B cell (primary cell): ENCODE results near the gene SIM1. TPM values are rescaled to one million over a fixed set of nuclear protein-coding genes. Genes with fewer than 3 reads are reported as not detected.

ENCODE experiments used
- ATAC-seq: fragments of 200-7000 bp; cut with Tn5 transposase; one replicate; pipeline ENCODE4 v1.10.0; 2021; ENCODE audit warnings: low read depth, mild to moderate bottlenecking, moderate number of reproducible peaks, moderate library complexity
- CTCF ChIA-PET: fragments of 350-600 bp; sonication (Branson Sonifier 250); formaldehyde crosslinking; loops from one replicate; lab custom pipeline; 2021; ENCODE audit warnings: antibody characterized with exemption, inconsistent platforms; lab: Charles Lee
- POLR2A ChIA-PET: fragments of 350-600 bp; sonication (Branson Sonifier 250); formaldehyde crosslinking; loops from one replicate; lab custom pipeline; 2021; ENCODE audit warnings: antibody characterized with exemption; lab: Charles Lee
- DNase-seq: peaks from one replicate; pipeline ENCODE4 v3.0.0; 2013
- H2AFZ ChIP-seq: 2 replicates; pipeline ENCODE4 v1.6.1; 2012; ENCODE audit warnings: mild to moderate bottlenecking, low read depth, low read length; ENCODE audit not compliant: insufficient read depth, poor library complexity, severe bottlenecking
- H3K27ac ChIP-seq, 2 donors: 1 replicate in 1 of 2; 2 replicates in 1 of 2; pipeline ENCODE4 v1.5.1; 2012 to 2013; ENCODE audit warnings: low read length in 2 of 2, mild to moderate bottlenecking in 2 of 2, moderate library complexity in 1 of 2
- H3K27me3 ChIP-seq, 4 experiments: fragments of 200-600 bp in 1 of 4; sonication (generic) in 1 of 4; replicated peaks in 1 of 4; 1 replicate in 2 of 4; 2 replicates in 2 of 4; pipeline versions ENCODE4 v1.6.1 to v1.7.0; 2013 to 2016; ENCODE audit warnings: low read length in 3 of 4, mild to moderate bottlenecking in 2 of 4, mixed read lengths in 1 of 4, moderate library complexity in 1 of 4; ENCODE audit not compliant: insufficient read depth in 4 of 4, control insufficient read depth in 3 of 4; ENCODE audit errors: control extremely low read depth in 1 of 4
- H3K36me3 ChIP-seq, 2 experiments: replicated peaks in 1 of 2; 1 replicate in 1 of 2; 2 replicates in 1 of 2; pipeline versions ENCODE4 v1.6.1 to v1.7.1; 2013; ENCODE audit warnings: low read length in 1 of 2; ENCODE audit not compliant: insufficient read depth in 2 of 2, control insufficient read depth in 1 of 2; ENCODE audit errors: control extremely low read depth in 1 of 2, extremely low read depth in 1 of 2
- H3K4me1 ChIP-seq, 2 donors: fragments of 200-600 bp in 1 of 2; sonication (generic) in 1 of 2; 1 replicate in 1 of 2; 2 replicates in 1 of 2; pipeline versions ENCODE4 v1.5.1 to v1.6.1; 2013 to 2017; ENCODE audit warnings: low read length in 2 of 2; ENCODE audit not compliant: control insufficient read depth in 2 of 2, insufficient read depth in 2 of 2
- H3K4me2 ChIP-seq: replicated peaks from 2 replicates; pipeline ENCODE3; 2012; ENCODE audit warnings: mild to moderate bottlenecking, low read depth, low read length; ENCODE audit not compliant: poor library complexity, severe bottlenecking
- H3K4me3 ChIP-seq, 5 experiments: fragments of 200-600 bp in 1 of 5; sonication (generic) in 1 of 5; 1 replicate in 3 of 5; 2 replicates in 2 of 5; pipeline versions ENCODE4 v1.5.1 to v1.7.0; 2011 to 2016; ENCODE audit warnings: low read length in 4 of 5, mild to moderate bottlenecking in 4 of 5, low read depth in 2 of 5, control low read depth in 1 of 5, moderate library complexity in 1 of 5; ENCODE audit not compliant: insufficient read depth in 1 of 5; ENCODE audit errors: control extremely low read depth in 1 of 5, extremely low read depth in 1 of 5
- H3K79me2 ChIP-seq: fragments of 200-600 bp; sonication (generic); one replicate; pipeline ENCODE4 v1.6.0; 2016; ENCODE audit warnings: low read length; ENCODE audit not compliant: control insufficient read depth, insufficient read depth
- H3K9ac ChIP-seq: fragments of 200-600 bp; sonication (generic); 2 replicates; pipeline ENCODE4 v1.6.1; 2017; ENCODE audit warnings: mild to moderate bottlenecking, low read length, moderate library complexity
- H3K9me3 ChIP-seq, 3 donors: one replicate each; pipeline versions ENCODE4 v1.6.1 to v1.7.1; 2013; ENCODE audit warnings: low read length in 2 of 3; ENCODE audit not compliant: control insufficient read depth in 2 of 3, insufficient read depth in 1 of 3; ENCODE audit errors: control extremely low read depth in 1 of 3
- H4K20me1 ChIP-seq: 2 replicates; pipeline ENCODE4 v1.6.0; 2012; ENCODE audit warnings: mild to moderate bottlenecking, low read length; ENCODE audit not compliant: insufficient read depth, control insufficient read depth, poor library complexity, severe bottlenecking
- H3K27ac Mint-ChIP-seq: one replicate; pipeline ENCODE4 v1.8.0; 2021; ENCODE audit warnings: mixed read lengths
- H3K27me3 Mint-ChIP-seq: one replicate; pipeline ENCODE4 v1.8.0; 2021; ENCODE audit warnings: mixed read lengths
- H3K4me1 Mint-ChIP-seq: one replicate; pipeline ENCODE4 v1.8.0; 2021; ENCODE audit warnings: mixed read lengths
- H3K4me3 Mint-ChIP-seq: one replicate; pipeline ENCODE4 v1.8.0; 2021; ENCODE audit warnings: mixed read lengths
- H3K9me3 Mint-ChIP-seq: one replicate; pipeline ENCODE4 v1.8.0; 2022; ENCODE audit warnings: mixed read lengths; ENCODE audit not compliant: insufficient read depth
- CTCF ChIP-seq: fragments of 200-600 bp; IDR thresholded peaks from one replicate; pipeline ENCODE4 v1.8.0; 2022; ENCODE audit warnings: antibody characterized with exemption, mild to moderate bottlenecking
- EZH2 ChIP-seq: IDR thresholded peaks from 2 replicates; pipeline ENCODE4 v1.6.1; 2012; ENCODE audit warnings: borderline replicate concordance, low read depth, mild to moderate bottlenecking, moderate library complexity, low read length; ENCODE audit not compliant: insufficient read depth, poor library complexity, severe bottlenecking
- WGBS: methylation state at CpG from one replicate; pipeline ENCODE4 v1.1.5; 2013; ENCODE audit warnings: missing lambda C conversion rate; ENCODE audit not compliant: insufficient coverage; 5-methylcytosine and 5-hydroxymethylcytosine counted together
- intact Hi-C: fragments of 100-400 bp; cut with micrococcal nuclease; formaldehyde crosslinking; loops from one replicate; pipeline ENCODE4 v1.10.0; 2022
- polyA plus RNA-seq: library from polyadenylated mRNA; depleted of rRNA; stranded (reverse); fragments of >200 nt; gene quantifications from 2 replicates; pipeline ENCODE4 v1.2.3, GENCODE V29; 2012
- total RNA-seq, 2 donors: library from RNA; stranded (reverse); fragments of 120-200 nt in 1 of 2; gene quantifications; 1 replicate in 1 of 2; 2 replicates in 1 of 2; pipeline versions ENCODE4 v1.2.3 to v1.2.4, GENCODE V29; 2013 to 2022

The SIM1 gene
- total and polyA plus RNA-seq, 2 donors (not counting 1 experiment from before 2014, with no cell fraction given): not detected

- TF ChIP-seq EZH2 (no peak), CTCF (no peak)
- H3K27me3 ChIP-seq: no peaks in the 10 kb centered on the region
- no peak overlapping the region for H3K27ac Mint-ChIP-seq
- H3K4me3 ChIP-seq: no peak overlapping the region
- H3K4me3 Mint-ChIP-seq: no peak overlapping the region
- H3K9ac ChIP-seq: no peak overlapping the region
- H3K27ac ChIP-seq: no peak overlapping the region
- CTCF ChIA-PET: no interaction called here
- H3K9me3 ChIP-seq: peaks cover 0 to 1% (median 0%) of the 10 kb centered on the region in 3 donors
- no peaks in the 10 kb centered on the region for H3K9me3 Mint-ChIP-seq
- H3K4me2 ChIP-seq: no peak overlapping the region
- H3K36me3 ChIP-seq: no peaks in the 10 kb centered on the region
- H2AFZ ChIP-seq: no peak overlapping the region
- WGBS: 66% methylated on average over 6 of the region's 11 CpGs
- H3K27me3 Mint-ChIP-seq: no peaks in the 10 kb centered on the region
- intact Hi-C loops: no loop called here
- POLR2A ChIA-PET: no interaction called here
- H3K4me1 ChIP-seq: no peaks in the 10 kb centered on the region
- ATAC-seq (no peak), DNase-seq (no peak)
- H4K20me1 ChIP-seq: no peaks in the 10 kb centered on the region
- H3K4me1 Mint-ChIP-seq: no peaks in the 10 kb centered on the region
- no peaks in the 10 kb centered on the region for H3K79me2 ChIP-seq
Observed at GRCh38 chr6:100372326-100373091, 92.2 kb downstream of the SIM1 start.

GRCh38 chr6:100371591-100371990 is 93.1 kb downstream of the SIM1 start:
- POLR2A ChIA-PET: no interaction called here

More at GRCh38 chr6:100371591-100371990, 93.1 kb downstream of the SIM1 start:
- H3K27me3 ChIP-seq: no peaks in the 10 kb centered on the region
- Mint-ChIP-seq H3K4me3 (no peak overlapping the region), H3K9me3 (no peaks in the 10 kb centered on the region), H3K4me1 (no peaks in the 10 kb centered on the region), H3K27me3 (no peaks in the 10 kb centered on the region), H3K27ac (no peak overlapping the region)
- H3K27ac ChIP-seq: no peak overlapping the region
- TF ChIP-seq CTCF (no peak), EZH2 (no peak)
- no peak overlapping the region for H2AFZ ChIP-seq
- no peaks in the 10 kb centered on the region for H3K4me1 ChIP-seq
- no peak overlapping the region for H3K4me3 ChIP-seq
- H3K36me3 ChIP-seq: no peaks in the 10 kb centered on the region
- DNase-seq (no peak), ATAC-seq (no peak)
- intact Hi-C loops: no loop called here
- H3K79me2 ChIP-seq: no peaks in the 10 kb centered on the region
- WGBS: no CpG with 5 or more reads among the region's 4 CpGs
- CTCF ChIA-PET: no interaction called here
- no peak overlapping the region for H3K9ac ChIP-seq
- peaks cover 0 to 1% (median 0%) of the 10 kb centered on the region in 3 donors for H3K9me3 ChIP-seq
- H4K20me1 ChIP-seq: no peaks in the 10 kb centered on the region
- H3K4me2 ChIP-seq: no peak overlapping the region
